ENCODE results near the gene AGBL5. TPM values are rescaled to one million over a fixed set of nuclear protein-coding genes. Genes with fewer than 3 reads are reported as not detected.

AGBL5 gene
- total RNA-seq, 2 donors from 2014 or later: 56.9 to 76.1 TPM

- H3K4me1 Mint-ChIP-seq: peaks cover 18% of the 10 kb centered on the region
- no peak for TF ChIP-seq CTCF (conservative IDR thresholded peaks at IDR 0.05)
- 97 to 100% methylated on average over 6 to 11 of the region's 11 CpGs for WGBS, 2 experiments (ENCODE audit: insufficient coverage in 1 of 2, insufficient read length in 1 of 2)
- Histone ChIP-seq H3K36me3 (ENCODE audit: control insufficient read depth, insufficient read depth, low read length) (peaks cover 42% of the 10 kb centered on the region), H3K9me3 (ENCODE audit: control insufficient read depth, low read length) (no peaks in the 10 kb centered on the region), H3K27ac (ENCODE audit: low read depth, low read length) (no peak overlapping the region), H3K4me3 (ENCODE audit: low read length) (no peak overlapping the region), H3K4me1 (ENCODE audit: control insufficient read depth, insufficient read depth, low read length) (peaks cover 14% of the 10 kb centered on the region), H3K27me3 (ENCODE audit: control insufficient read depth, insufficient read depth, low read length, poor library complexity, severe bottlenecking) (no peaks in the 10 kb centered on the region), H3K9ac (ENCODE audit: extremely low read depth, low read length, poor library complexity, severe bottlenecking) (no peak overlapping the region)
- H3K4me3 Mint-ChIP-seq: no peak overlapping the region
- H3K36me3 Mint-ChIP-seq (ENCODE audit: low read depth): peaks cover 47% of the 10 kb centered on the region
- DNase-seq: no peak
- peaks cover 2% of the 10 kb centered on the region for H3K9me3 Mint-ChIP-seq
- H3K27me3 Mint-ChIP-seq (ENCODE audit: insufficient read depth): no peaks in the 10 kb centered on the region
- H3K27ac Mint-ChIP-seq: no peak overlapping the region
These were observed 3.3 kb downstream of the AGBL5 start for GRCh38 chr2:27054721-27055120.

- Histone ChIP-seq H3K36me3 (ENCODE audit: control insufficient read depth, insufficient read depth, low read length) (peaks cover 51% of the 10 kb centered on the region), H3K27me3 (ENCODE audit: control insufficient read depth, insufficient read depth, low read length, poor library complexity, severe bottlenecking) (no peaks in the 10 kb centered on the region), H3K9ac (ENCODE audit: extremely low read depth, low read length, poor library complexity, severe bottlenecking) (no peak overlapping the region), H3K9me3 (ENCODE audit: control insufficient read depth, low read length) (no peaks in the 10 kb centered on the region), H3K4me3 (ENCODE audit: low read length) (no peak overlapping the region), H3K27ac (ENCODE audit: low read depth, low read length) (no peak overlapping the region), H3K4me1 (ENCODE audit: control insufficient read depth, insufficient read depth, low read length) (peaks cover 14% of the 10 kb centered on the region)
- no peaks in the 10 kb centered on the region for H3K9me3 Mint-ChIP-seq
- H3K27ac Mint-ChIP-seq: no peak overlapping the region
- H3K4me3 Mint-ChIP-seq: no peak overlapping the region
- H3K27me3 Mint-ChIP-seq (ENCODE audit: insufficient read depth): no peaks in the 10 kb centered on the region
- peaks cover 53% of the 10 kb centered on the region for H3K36me3 Mint-ChIP-seq (ENCODE audit: low read depth)
- no peak for DNase-seq
- peaks cover 16% of the 10 kb centered on the region for H3K4me1 Mint-ChIP-seq
- TF ChIP-seq CTCF (conservative IDR thresholded peaks at IDR 0.05): no peak
- 88 to 92% methylated on average over 4 to 6 of the region's 6 CpGs for WGBS, 2 experiments (ENCODE audit: insufficient coverage in 1 of 2, insufficient read length in 1 of 2)
These were observed 5.7 kb downstream of the AGBL5 start for GRCh38 chr2:27057184-27057583.

GRCh38 chr2:27058210-27058609 lies 6.7 kb downstream of the AGBL5 start:
- Histone ChIP-seq H3K4me1 (ENCODE audit: control insufficient read depth, insufficient read depth, low read length) (peaks cover 6% of the 10 kb centered on the region), H3K9ac (ENCODE audit: extremely low read depth, low read length, poor library complexity, severe bottlenecking) (no peak overlapping the region), H3K9me3 (ENCODE audit: control insufficient read depth, low read length) (no peaks in the 10 kb centered on the region), H3K4me3 (ENCODE audit: low read length) (no peak overlapping the region), H3K27me3 (ENCODE audit: control insufficient read depth, insufficient read depth, low read length, poor library complexity, severe bottlenecking) (no peaks in the 10 kb centered on the region), H3K36me3 (ENCODE audit: control insufficient read depth, insufficient read depth, low read length) (peaks cover 58% of the 10 kb centered on the region), H3K27ac (ENCODE audit: low read depth, low read length) (no peak overlapping the region)
- DNase-seq: no peak
- TF ChIP-seq CTCF (conservative IDR thresholded peaks at IDR 0.05): no peak
- 95% methylated on average over 10 of the region's 10 CpGs for WGBS, 2 experiments (ENCODE audit: insufficient coverage in 1 of 2, insufficient read length in 1 of 2)
- no peak overlapping the region for H3K27ac Mint-ChIP-seq
- no peaks in the 10 kb centered on the region for H3K9me3 Mint-ChIP-seq
- H3K36me3 Mint-ChIP-seq (ENCODE audit: low read depth): peaks cover 61% of the 10 kb centered on the region
- no peaks in the 10 kb centered on the region for H3K27me3 Mint-ChIP-seq (ENCODE audit: insufficient read depth)
- no peak overlapping the region for H3K4me3 Mint-ChIP-seq
- peaks cover 9% of the 10 kb centered on the region for H3K4me1 Mint-ChIP-seq

Data from endodermal cell (in vitro differentiated cells).